GM12892 (cell line): ENCODE data around the gene VPS9D1.

ENCODE experiments used
- POLR2A ChIP-seq: IDR thresholded peaks from 2 replicates; pipeline ENCODE4 v1.6.1; 2011; ENCODE audit warnings: low read depth, low read length, control low read depth
- POLR2AphosphoS5 ChIP-seq: IDR thresholded peaks from 2 replicates; pipeline ENCODE4 v1.6.1; 2011; ENCODE audit warnings: low read depth, low read length, control low read depth
- TAF1 ChIP-seq: IDR thresholded peaks from 2 replicates; pipeline ENCODE4 v1.6.1; 2011; ENCODE audit warnings: low read depth, mild to moderate bottlenecking, control low read depth, low read length, borderline replicate concordance

GRCh38 chr16:89733792-89734191 is 13.1 kb upstream of the VPS9D1 start:
- TF ChIP-seq TAF1 (no peak), POLR2A (no peak), POLR2AphosphoS5 (no peak; the same call in 1 of the 2 replicates)
